ENCODE measurements around the gene KIF3C. TPM values are rescaled to one million over a fixed set of nuclear protein-coding genes. Genes with fewer than 3 reads are reported as not detected.
A peak's percentile ranks its signal among the peaks of the same experiment; 100 is the strongest.
"Not testable (repeated sequence)": the region's sequence is repeated elsewhere in the genome, so short reads cannot be mapped to it uniquely, and the experiment has no call there.

Gene KIF3C
- 10 to 100 TPM; 12.4 to 15.4 TPM for total RNA-seq

- Mint-ChIP-seq H3K4me3 (peak within 1 kb of the TSS; percentile 83), H3K27ac (peak within 1 kb of the TSS; percentile 68)
Observed at GRCh38 chr2:25982273-25982967, at the start of gene KIF3C. TSS of gene KIF3C (minus strand) at chr2:25982497. CDS start at chr2:25981917, 580 bp downstream.

GRCh38 chr2:26028083-26028482, 45.8 kb upstream of the KIF3C start:
- H3K27ac Mint-ChIP-seq; CTCF ChIA-PET; H3K27me3 Mint-ChIP-seq; H3K4me3 Mint-ChIP-seq; ATAC-seq; H3K9me3 Mint-ChIP-seq (ENCODE audit: low read depth); H3K36me3 Mint-ChIP-seq; DNase-seq; H3K4me1 Mint-ChIP-seq: not testable (repeated sequence)

More at GRCh38 chr2:25982273-25982967, at the start of gene KIF3C:
- no peaks in the 10 kb centered on the region for H3K9me3 Mint-ChIP-seq (ENCODE audit: low read depth)
- DNase-seq (peak; percentile 86), ATAC-seq (peak; percentile 93)
- peaks cover 17% of the 10 kb centered on the region for H3K4me1 Mint-ChIP-seq
- H3K36me3 Mint-ChIP-seq = no peaks in the 10 kb centered on the region
- H3K27me3 Mint-ChIP-seq = no peaks in the 10 kb centered on the region
- CTCF ChIA-PET = interaction anchor here (0.8 to 2.4 kb wide), 5 partner anchors 8 to 129 kb away, joined by 3 to 9 read pairs (median 5); no protein-coding TSS in a partner anchor

- CTCF ChIA-PET = no interaction called here
- no peaks in the 10 kb centered on the region for H3K27me3 Mint-ChIP-seq
- DNase-seq (no peak), ATAC-seq (no peak)
- no peaks in the 10 kb centered on the region for H3K36me3 Mint-ChIP-seq
- H3K4me3 Mint-ChIP-seq = no peak overlapping the region
- H3K27ac Mint-ChIP-seq = no peak overlapping the region
- H3K9me3 Mint-ChIP-seq (ENCODE audit: low read depth) = no peaks in the 10 kb centered on the region
- no peaks in the 10 kb centered on the region for H3K4me1 Mint-ChIP-seq
Observed at GRCh38 chr2:26025509-26025908, 43.2 kb upstream of the KIF3C start.

- H3K27ac Mint-ChIP-seq = no peak overlapping the region
- H3K4me1 Mint-ChIP-seq = no peaks in the 10 kb centered on the region
- H3K4me3 Mint-ChIP-seq = no peak overlapping the region
- CTCF ChIA-PET = interaction anchor here (1.2 kb wide), 1 partner anchor 172 kb away, joined by 3 read pairs; no protein-coding TSS in a partner anchor
- no peaks in the 10 kb centered on the region for H3K36me3 Mint-ChIP-seq
- no peaks in the 10 kb centered on the region for H3K27me3 Mint-ChIP-seq
- DNase-seq = no peak
- ATAC-seq = no peak
- H3K9me3 Mint-ChIP-seq (ENCODE audit: low read depth) = no peaks in the 10 kb centered on the region
Observed at GRCh38 chr2:26024260-26024659, 42.0 kb upstream of the KIF3C start.

- CTCF ChIA-PET = no interaction called here
- Mint-ChIP-seq H3K36me3 (no peaks in the 10 kb centered on the region), H3K27ac (no peak overlapping the region), H3K4me1 (peaks cover 6% of the 10 kb centered on the region), H3K4me3 (no peak overlapping the region), H3K9me3 (ENCODE audit: low read depth) (no peaks in the 10 kb centered on the region), H3K27me3 (peaks cover 2% of the 10 kb centered on the region)
- no peak for DNase-seq
- no peak for ATAC-seq
Observed at GRCh38 chr2:26020231-26020640, 37.9 kb upstream of the KIF3C start.

- H3K9me3 Mint-ChIP-seq (ENCODE audit: low read depth) = no peaks in the 10 kb centered on the region
- CTCF ChIA-PET = interaction anchor here (0.8 to 2.2 kb wide), 3 partner anchors 23 to 166 kb away, joined by 3 to 7 read pairs (median 3); no protein-coding TSS in a partner anchor
- H3K4me1 Mint-ChIP-seq = peaks cover 6% of the 10 kb centered on the region
- H3K36me3 Mint-ChIP-seq = no peaks in the 10 kb centered on the region
- ATAC-seq = peak; percentile 80
- H3K4me3 Mint-ChIP-seq = no peak overlapping the region
- no peak overlapping the region for H3K27ac Mint-ChIP-seq
- H3K27me3 Mint-ChIP-seq = peaks cover 2% of the 10 kb centered on the region
- DNase-seq = peak; percentile 55
Observed at GRCh38 chr2:26018184-26019055, 36.1 kb upstream of the KIF3C start.

GRCh38 chr2:26017464-26018183, 35.3 kb upstream of the KIF3C start:
- ATAC-seq (no peak), DNase-seq (no peak)
- H3K27ac Mint-ChIP-seq = no peak overlapping the region
- peaks cover 2% of the 10 kb centered on the region for H3K27me3 Mint-ChIP-seq
- peaks cover 6% of the 10 kb centered on the region for H3K4me1 Mint-ChIP-seq
- H3K9me3 Mint-ChIP-seq (ENCODE audit: low read depth) = no peaks in the 10 kb centered on the region
- no peaks in the 10 kb centered on the region for H3K36me3 Mint-ChIP-seq
- no peak overlapping the region for H3K4me3 Mint-ChIP-seq
- CTCF ChIA-PET = interaction anchor here (1.5 to 2.2 kb wide), 3 partner anchors 24 to 67 kb away, joined by 3 to 7 read pairs (median 4); no protein-coding TSS in a partner anchor

DNA sequence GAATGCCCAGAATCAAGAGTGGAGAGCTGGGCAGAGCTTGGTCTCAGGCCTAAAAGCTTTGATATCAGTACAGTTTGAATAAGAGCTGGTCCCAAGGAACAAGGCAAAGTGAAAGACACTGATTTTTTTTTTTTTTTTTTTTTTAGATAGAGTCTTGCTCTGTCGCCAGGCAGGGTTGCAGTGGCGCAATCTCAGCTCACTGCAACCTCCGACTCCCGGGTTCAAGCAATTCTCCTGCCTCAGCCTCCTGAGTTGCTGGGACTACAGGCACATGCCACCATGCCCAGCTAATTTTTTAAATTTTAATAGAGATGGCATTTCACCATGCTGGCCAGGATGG, 34.4 kb upstream of the KIF3C start:
- not testable (repeated sequence) for H3K27me3 Mint-ChIP-seq; H3K9me3 Mint-ChIP-seq (ENCODE audit: low read depth); DNase-seq; H3K4me1 Mint-ChIP-seq; H3K27ac Mint-ChIP-seq; ATAC-seq; H3K4me3 Mint-ChIP-seq; H3K36me3 Mint-ChIP-seq
- CTCF ChIA-PET = interaction anchor here (1.6 to 2.2 kb wide), 2 partner anchors 25 to 66 kb away, joined by 4 to 7 read pairs; no protein-coding TSS in a partner anchor

GRCh38 chr2:26016012-26016705, 33.9 kb upstream of the KIF3C start:
- peaks cover 6% of the 10 kb centered on the region for H3K4me1 Mint-ChIP-seq
- no peaks in the 10 kb centered on the region for H3K36me3 Mint-ChIP-seq
- no peak overlapping the region for H3K4me3 Mint-ChIP-seq
- peaks cover 2% of the 10 kb centered on the region for H3K27me3 Mint-ChIP-seq
- no peaks in the 10 kb centered on the region for H3K9me3 Mint-ChIP-seq (ENCODE audit: low read depth)
- no peak for ATAC-seq
- H3K27ac Mint-ChIP-seq = no peak overlapping the region
- CTCF ChIA-PET = interaction anchor here (1.6 to 2.2 kb wide), 2 partner anchors 25 to 65 kb away, joined by 4 to 7 read pairs; no protein-coding TSS in a partner anchor
- no peak for DNase-seq

DNA sequence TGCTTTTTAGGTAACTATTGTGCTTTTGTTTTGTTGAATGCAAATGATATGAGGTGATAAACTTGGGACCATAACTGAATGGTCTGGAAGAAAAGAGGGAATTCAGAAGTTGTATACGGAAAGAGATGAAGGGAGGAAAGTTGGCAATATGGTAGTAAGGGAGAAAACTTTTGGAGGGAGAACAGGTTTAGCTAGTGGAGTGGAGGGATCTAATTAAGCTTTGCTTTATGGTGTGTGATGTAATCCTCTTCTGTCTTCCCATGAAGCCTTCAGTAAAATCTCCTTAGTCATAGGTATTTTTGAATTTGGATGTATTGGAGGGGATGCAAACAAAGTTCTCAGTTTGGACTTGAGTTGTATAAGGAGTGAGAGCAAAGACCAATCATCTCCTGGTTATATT, 31.4 kb upstream of the KIF3C start:
- Mint-ChIP-seq H3K9me3 (ENCODE audit: low read depth) (peaks cover 3% of the 10 kb centered on the region), H3K36me3 (peaks cover 3% of the 10 kb centered on the region), H3K27ac (no peak overlapping the region), H3K4me1 (peaks cover 15% of the 10 kb centered on the region), H3K4me3 (no peak overlapping the region), H3K27me3 (peaks cover 1% of the 10 kb centered on the region)
- DNase-seq (no peak), ATAC-seq (no peak)
- CTCF ChIA-PET = no interaction called here

DNA sequence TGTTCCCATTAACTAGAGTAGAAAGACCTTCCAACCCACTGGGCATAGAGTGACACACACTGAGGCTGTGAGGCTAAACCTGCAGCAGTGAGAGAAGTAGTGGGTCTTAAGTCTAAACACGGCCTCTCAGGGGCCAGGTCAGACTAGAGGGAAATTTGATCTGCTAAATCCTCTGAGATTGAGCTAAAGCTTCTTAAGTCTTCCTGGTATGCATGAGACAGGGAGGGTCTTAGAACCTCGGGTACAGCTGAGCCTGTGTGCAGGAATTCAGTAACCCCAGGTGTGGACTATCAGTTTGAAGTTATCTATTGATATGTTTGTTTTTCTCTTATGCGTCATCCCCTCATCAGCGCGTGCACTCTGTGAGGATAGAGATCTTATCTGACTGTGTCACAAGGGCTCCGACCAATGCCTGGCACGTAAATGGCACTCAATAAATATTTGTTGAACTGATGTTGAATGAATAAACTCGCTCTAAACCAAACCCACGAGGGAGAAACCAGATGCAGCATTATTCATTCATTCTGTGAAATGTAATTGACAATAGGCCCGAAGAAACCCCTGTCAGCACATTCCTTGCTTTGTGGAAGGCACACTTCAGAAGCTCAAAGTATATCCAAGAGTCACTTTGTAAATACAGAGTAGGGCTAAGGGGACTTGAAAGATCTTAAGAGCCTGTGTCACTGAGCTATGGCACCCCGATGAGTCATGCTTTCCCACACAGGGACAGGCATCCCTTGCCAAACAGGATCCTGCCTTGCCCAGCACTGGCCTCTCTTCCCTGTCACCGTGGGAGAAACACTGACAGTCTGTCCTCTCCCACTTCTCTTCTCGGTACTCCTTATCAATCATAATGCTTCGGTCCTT, 29.9 kb upstream of the KIF3C start:
- CTCF ChIA-PET = interaction anchor here (1.2 kb wide), 1 partner anchor 63 kb away, joined by 3 read pairs; no protein-coding TSS in a partner anchor
- ATAC-seq = no peak
- H3K27ac Mint-ChIP-seq = no peak overlapping the region

DNA sequence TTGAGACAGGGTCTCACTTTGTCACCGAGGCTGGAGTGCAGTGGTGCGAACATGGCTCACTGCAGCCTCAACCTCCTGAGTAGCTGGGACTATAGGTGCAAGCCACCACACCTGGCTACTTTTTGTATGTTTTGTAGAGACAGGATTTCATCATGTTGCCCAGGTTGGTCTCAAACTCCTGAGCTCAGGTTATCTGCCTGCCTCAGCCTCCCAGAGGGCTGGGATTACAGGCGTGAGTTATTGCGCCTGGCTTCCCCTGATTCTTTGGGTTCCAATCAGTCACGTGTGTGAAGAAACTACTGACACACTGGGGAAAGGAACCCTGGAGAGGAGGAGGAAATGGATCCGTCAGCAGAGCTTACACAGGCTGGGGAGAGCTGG, 29.3 kb upstream of the KIF3C start:
- no peak for DNase-seq
- H3K27me3 Mint-ChIP-seq = no peaks in the 10 kb centered on the region
- H3K9me3 Mint-ChIP-seq (ENCODE audit: low read depth) = peaks cover 3% of the 10 kb centered on the region
- ATAC-seq = no peak
- peaks cover 3% of the 10 kb centered on the region for H3K36me3 Mint-ChIP-seq
- no peak overlapping the region for H3K27ac Mint-ChIP-seq
- CTCF ChIA-PET = interaction anchor here (1.2 kb wide), 1 partner anchor 63 kb away, joined by 3 read pairs; no protein-coding TSS in a partner anchor
- no peak overlapping the region for H3K4me3 Mint-ChIP-seq
- peaks cover 9% of the 10 kb centered on the region for H3K4me1 Mint-ChIP-seq

More for the DNA sequence above, 29.9 kb upstream of the KIF3C start:
- peaks cover 3% of the 10 kb centered on the region for H3K36me3 Mint-ChIP-seq
- H3K4me1 Mint-ChIP-seq = peaks cover 9% of the 10 kb centered on the region
- no peaks in the 10 kb centered on the region for H3K27me3 Mint-ChIP-seq
- H3K9me3 Mint-ChIP-seq (ENCODE audit: low read depth) = peaks cover 3% of the 10 kb centered on the region
- DNase-seq = no peak
- no peak overlapping the region for H3K4me3 Mint-ChIP-seq
